Right lobe of liver (tissue), 6 donors: Measurements from ENCODE around the gene CANX. TPM values are rescaled to one million over a fixed set of nuclear protein-coding genes. Genes with fewer than 3 reads are reported as not detected.
"Not testable (repeated sequence)": the region's sequence is repeated elsewhere in the genome, so short reads cannot be mapped to it uniquely, and the experiment has no call there.

ENCODE experiments used
- ATAC-seq, 4 donors: fragments of 200-7000 bp; cut with Tn5 transposase; one replicate each; pipeline ENCODE4 v1.9.1; 2020; ENCODE audit warnings: mild to moderate bottlenecking in 4 of 4, moderate library complexity in 4 of 4
- DNase-seq, 3 donors: peaks; one replicate each; pipeline ENCODE4 v3.0.0-alpha.2; 2020
- H3K27ac ChIP-seq, 3 donors: fragments of 200-600 bp; one replicate each; pipeline ENCODE4 v1.8.0; 2022
- H3K27me3 ChIP-seq, 2 donors: fragments of 200-600 bp; one replicate each; pipeline ENCODE4 v1.8.0; 2022
- H3K36me3 ChIP-seq, 4 donors: fragments of 200-600 bp; sonication (generic) in 1 of 4; one replicate each; pipeline versions ENCODE4 v1.5.1 to v1.8.0; 2017 to 2022; ENCODE audit warnings: control low read depth in 1 of 4
- H3K4me1 ChIP-seq, 4 donors: fragments of 200-600 bp; sonication (generic) in 1 of 4; one replicate each; pipeline versions ENCODE4 v1.5.1 to v1.8.0; 2017 to 2022; ENCODE audit warnings: control low read depth in 1 of 4
- H3K4me3 ChIP-seq, 3 donors: fragments of 200-600 bp; one replicate each; pipeline ENCODE4 v1.8.0; 2022
- H3K9me3 ChIP-seq, 4 donors: fragments of 200-600 bp; sonication (generic) in 1 of 4; one replicate each; pipeline versions ENCODE4 v1.5.1 to v1.8.0; 2017 to 2022; ENCODE audit warnings: control low read depth in 1 of 4
- CTCF ChIP-seq, 4 donors: fragments of 200-600 bp in 3 of 4; fragments of 450-650 bp in 1 of 4; IDR thresholded peaks; one replicate each; pipeline versions ENCODE4 v1.5.1 to v1.8.0; 2016 to 2022; ENCODE audit warnings: antibody characterized with exemption in 4 of 4, mild to moderate bottlenecking in 2 of 4
- POLR2A ChIP-seq: fragments of 450-650 bp; IDR thresholded peaks from one replicate; pipeline ENCODE4 v1.6.1; 2017; ENCODE audit warnings: antibody characterized with exemption, mild to moderate bottlenecking
- WGBS: methylation state at CpG from one replicate; pipeline ENCODE4 v1.1.6; 2018; ENCODE audit warnings: low coverage, low lambda C conversion rate; ENCODE audit not compliant: insufficient coverage; ENCODE audit errors: missing lambda C conversion rate; 5-methylcytosine and 5-hydroxymethylcytosine counted together
- intact Hi-C, 2 donors: fragments of 100-400 bp; cut with DNase I; formaldehyde crosslinking; loops; one replicate each; pipeline versions ENCODE4 v1.11.2 to v1.14.1; 2022
- total RNA-seq, 6 experiments: library from RNA; depleted of rRNA in 2 of 6; stranded (reverse); fragments of >200 nt in 2 of 6; fragmentation: NEBNext Ultra II Directional in 3 of 6; extraction: Animal tissue kit (Norgen Biotek cat#: 25700) in 3 of 6; gene quantifications; one replicate each; pipeline versions ENCODE4 v1.1.0 to v1.2.4, GENCODE V29; 2016 to 2023
- donor health status: DM: no; HTN: yes; CAD: no.
- donor health status: DM: no; HTN: no; CAD: no.
- donor health status: DM: no; HTN: no; CAD: no.
- donor health status: DM: no; HTN: yes; CAD: no.
- donor health status: DM: no; HTN: yes; CAD: no.

Gene CANX
- total RNA-seq, 6 experiments from 2014 or later: 363 to 606 (median 456) TPM

GRCh38 chr5:179680780-179681401, 17.9 kb upstream of the CANX start, which contains the start of gene CBY3:
CBY3 (minus strand) TSS chr5:179681034; CDS start chr5:179680918, 116 bp downstream.
- DNase-seq (peak in 1 of 3 donors; percentile 38), ATAC-seq (peak in 1 of 4 donors; percentile 33)
- H3K36me3 ChIP-seq: no peaks in the 10 kb centered on the region

GRCh38 chr5:179689212-179689611, 9.6 kb upstream of the CANX start:
- H3K27ac ChIP-seq, intact Hi-C loops, H3K27me3 ChIP-seq, ATAC-seq, H3K4me1 ChIP-seq, H3K9me3 ChIP-seq, H3K4me3 ChIP-seq, DNase-seq, H3K36me3 ChIP-seq: not testable (repeated sequence)
- 83% methylated on average over 9 of the region's 9 CpGs for WGBS

More at GRCh38 chr5:179680780-179681401, 17.9 kb upstream of the CANX start, which contains the start of gene CBY3:
- Histone ChIP-seq H3K4me3 (no peak within 1 kb of the TSS), H3K9me3 (no peaks in the 10 kb centered on the region), H3K4me1 (peaks cover 0 to 33% (median 10%) of the 10 kb centered on the region in 4 donors), H3K27me3 (no peaks in the 10 kb centered on the region), H3K27ac (peak within 1 kb of the TSS; percentile 12 to 69 (median 45))
- intact Hi-C loops: no loop called here
- TF ChIP-seq POLR2A (no peak), CTCF (IDR thresholded peaks at IDR 0.05) (no peak)
- 79% methylated on average over 4 of the region's 5 CpGs for WGBS

GRCh38 chr5:179694561-179694960, 4.2 kb upstream of the CANX start:
- TF ChIP-seq CTCF (IDR thresholded peaks at IDR 0.05) (no peak), POLR2A (no peak)
- intact Hi-C loops: no loop called here
- Histone ChIP-seq H3K27ac (no peak overlapping the region), H3K4me1 (peaks cover 0 to 10% (median 0%) of the 10 kb centered on the region in 4 donors), H3K36me3 (no peaks in the 10 kb centered on the region), H3K4me3 (no peak overlapping the region), H3K27me3 (no peaks in the 10 kb centered on the region), H3K9me3 (no peaks in the 10 kb centered on the region)
- no peak for ATAC-seq
- WGBS: 88% methylated on average over 5 of the region's 6 CpGs
- DNase-seq: no peak

- Histone ChIP-seq H3K27ac (no peak overlapping the region), H3K27me3 (no peaks in the 10 kb centered on the region), H3K4me3 (no peak overlapping the region), H3K9me3 (no peaks in the 10 kb centered on the region), H3K36me3 (no peaks in the 10 kb centered on the region), H3K4me1 (peaks cover 0 to 25% (median 0%) of the 10 kb centered on the region in 4 donors)
- ATAC-seq: no peak
- no peak for DNase-seq
- intact Hi-C loops: no loop called here
- TF ChIP-seq POLR2A: no peak
- no peak for TF ChIP-seq CTCF (IDR thresholded peaks at IDR 0.05)
- WGBS: 83% methylated on average over 3 of the region's 3 CpGs
These were observed 2.2 kb upstream of the CANX start for GRCh38 chr5:179696603-179697002.

- intact Hi-C loops: no loop called here
- Histone ChIP-seq H3K36me3 (no peaks in the 10 kb centered on the region), H3K27ac (peak overlapping the region in 1 of 3 donors; percentile 60), H3K27me3 (no peaks in the 10 kb centered on the region), H3K4me1 (peaks cover 0 to 25% (median 0%) of the 10 kb centered on the region in 4 donors), H3K4me3 (no peak overlapping the region), H3K9me3 (no peaks in the 10 kb centered on the region)
- 100% methylated on average over 1 of the region's 2 CpGs for WGBS
- no peak for ATAC-seq
- DNase-seq: peak in 1 of 3 donors; percentile 1
- TF ChIP-seq POLR2A (no peak), CTCF (IDR thresholded peaks at IDR 0.05) (no peak)
These were observed 1.7 kb upstream of the CANX start for GRCh38 chr5:179697108-179697507.

GRCh38 chr5:179697543-179697942, 1.2 kb upstream of the CANX start:
- H3K9me3 ChIP-seq, H3K36me3 ChIP-seq, H3K27me3 ChIP-seq, DNase-seq, intact Hi-C loops, ATAC-seq: not testable (repeated sequence)
- WGBS: 93% methylated on average over 14 of the region's 15 CpGs
- H3K27ac ChIP-seq: peak overlapping the region; percentile 60 to 90 (median 79)
- H3K4me1 ChIP-seq: peaks cover 0 to 27% (median 0%) of the 10 kb centered on the region in 4 donors
- peak overlapping the region; percentile 63 to 92 (median 86) for H3K4me3 ChIP-seq
